Activated T-cell treated with anti-CD3 and anti-CD28 coated beads, Interleukin-2, amount 50 U/mL, for 72 hours (primary cell): ENCODE results near the gene CLCN1. TPM values are rescaled to one million over a fixed set of nuclear protein-coding genes. Genes with fewer than 3 reads are reported as not detected.

ENCODE experiments used
- ATAC-seq, 2 donors: fragments of 150-1000 bp; cut with Tn5 transposase; replicated peaks in 1 of 2; 2 replicates each; pipeline ENCODE4 v1.10.0; 2021; ENCODE audit warnings: moderate library complexity in 2 of 2, mild to moderate bottlenecking in 1 of 2
- DNase-seq, 2 donors: peaks; one replicate each; pipeline ENCODE4 v3.0.0; 2021 to 2022; ENCODE audit warnings: mixed read lengths in 1 of 2
- H3K27ac Mint-ChIP-seq: one replicate; pipeline ENCODE4 v1.8.0; 2022; ENCODE audit warnings: mild to moderate bottlenecking, moderate library complexity, mixed read lengths
- H3K27me3 Mint-ChIP-seq: one replicate; pipeline ENCODE4 v1.8.0; 2022; ENCODE audit warnings: low read depth, mixed read lengths
- H3K36me3 Mint-ChIP-seq, 2 donors: one replicate each; pipeline ENCODE4 v1.8.0; 2022; ENCODE audit warnings: mixed read lengths in 2 of 2, mild to moderate bottlenecking in 1 of 2; ENCODE audit not compliant: insufficient read depth in 2 of 2
- H3K4me1 Mint-ChIP-seq: one replicate; pipeline ENCODE4 v1.8.0; 2022; ENCODE audit warnings: low read depth, mixed read lengths
- H3K4me3 Mint-ChIP-seq, 2 donors: one replicate each; pipeline ENCODE4 v1.8.0; 2022; ENCODE audit warnings: mild to moderate bottlenecking in 2 of 2, mixed read lengths in 2 of 2, moderate library complexity in 2 of 2
- H3K9me3 Mint-ChIP-seq, 2 donors: one replicate each; pipeline ENCODE4 v1.8.0; 2022; ENCODE audit warnings: mixed read lengths in 2 of 2
- total RNA-seq, 2 donors: library from RNA; stranded (reverse); gene quantifications; one replicate each; pipeline ENCODE4 v1.2.3, GENCODE V29; 2022

Gene CLCN1
- total RNA-seq, 2 donors from 2014 or later = 0.09 TPM; not detected in 1

DNA sequence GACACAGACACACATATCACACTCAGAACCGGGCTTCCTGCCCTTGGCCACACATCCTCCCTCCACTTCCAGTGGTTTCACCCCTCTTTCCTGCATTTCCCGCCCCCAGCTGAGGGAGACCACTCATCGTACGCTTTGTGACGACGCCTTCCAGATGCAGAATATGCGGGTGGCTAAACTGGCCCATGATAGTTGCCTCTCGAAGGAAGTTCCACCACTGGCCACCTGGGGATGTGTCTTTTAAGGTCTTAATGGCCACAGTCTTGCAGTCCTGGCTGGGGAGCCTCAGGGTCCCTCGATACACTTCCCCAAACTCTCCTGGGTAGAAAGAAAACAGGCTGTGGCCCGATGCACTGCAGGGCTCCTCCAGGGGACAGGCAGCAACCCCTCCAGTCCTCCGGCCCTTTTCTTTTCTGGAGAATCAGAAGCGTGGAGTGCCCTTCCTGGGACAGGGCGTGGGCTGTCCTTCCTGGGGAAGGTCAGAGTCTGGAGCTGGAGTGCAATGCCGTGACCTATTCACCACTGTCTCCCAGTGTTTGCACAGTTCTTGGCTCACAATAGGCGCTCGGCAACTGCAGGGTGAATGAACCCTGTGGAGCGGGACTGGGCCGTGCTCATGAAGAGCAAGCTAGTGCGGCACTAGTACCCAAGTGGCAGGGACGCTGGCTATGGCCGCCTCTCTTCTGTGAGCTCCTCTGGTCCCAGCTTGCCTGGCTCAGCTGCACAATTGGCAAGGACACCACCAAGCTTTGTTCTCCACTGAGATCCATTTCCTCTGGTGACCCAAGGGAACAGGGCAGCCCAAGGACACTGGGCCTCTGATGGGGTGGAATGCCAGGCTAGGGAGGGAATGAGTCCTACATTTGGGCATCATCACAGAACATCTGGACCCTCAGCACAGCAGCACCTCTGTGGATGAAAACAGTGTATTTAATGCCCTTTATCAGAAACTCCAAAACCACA is 79.6 kb downstream of the CLCN1 start:
- ATAC-seq = peak in 1 of 2 donors; percentile 36
- Mint-ChIP-seq H3K4me1 (peaks cover 6% of the 10 kb centered on the region), H3K27ac (no peak overlapping the region)

DNA sequence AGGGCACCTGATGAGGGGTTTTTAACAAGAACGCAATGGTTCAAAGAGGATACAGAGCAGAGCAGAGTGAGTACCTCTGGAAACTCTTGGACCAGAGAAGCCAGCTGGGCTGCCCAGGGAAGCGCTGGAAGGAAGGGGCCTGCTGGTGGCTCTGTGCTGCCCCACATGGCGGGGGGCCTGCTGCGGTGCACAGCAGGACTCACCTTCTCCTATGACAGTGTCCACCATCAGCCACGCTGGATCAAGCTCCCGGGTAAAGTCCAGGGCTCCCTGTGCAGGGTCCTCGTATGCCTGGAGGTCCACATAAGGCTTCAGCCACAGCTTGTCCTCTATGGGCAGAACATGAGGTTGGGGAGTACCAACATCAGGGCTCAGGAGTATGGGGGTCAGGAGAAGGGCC is 80.3 kb downstream of the CLCN1 start:
- no peaks in the 10 kb centered on the region for H3K36me3 Mint-ChIP-seq
- peaks cover 6% of the 10 kb centered on the region for H3K4me1 Mint-ChIP-seq
- DNase-seq = no peak
- H3K27me3 Mint-ChIP-seq = no peaks in the 10 kb centered on the region
- no peak overlapping the region for H3K27ac Mint-ChIP-seq
- no peak for ATAC-seq
- H3K9me3 Mint-ChIP-seq = no peaks in the 10 kb centered on the region
- no peak overlapping the region for H3K4me3 Mint-ChIP-seq

More for the DNA sequence above, 79.6 kb downstream of the CLCN1 start:
- Mint-ChIP-seq H3K27me3 (no peaks in the 10 kb centered on the region), H3K36me3 (no peaks in the 10 kb centered on the region), H3K4me3 (no peak overlapping the region), H3K9me3 (no peaks in the 10 kb centered on the region)
- no peak for DNase-seq

DNA sequence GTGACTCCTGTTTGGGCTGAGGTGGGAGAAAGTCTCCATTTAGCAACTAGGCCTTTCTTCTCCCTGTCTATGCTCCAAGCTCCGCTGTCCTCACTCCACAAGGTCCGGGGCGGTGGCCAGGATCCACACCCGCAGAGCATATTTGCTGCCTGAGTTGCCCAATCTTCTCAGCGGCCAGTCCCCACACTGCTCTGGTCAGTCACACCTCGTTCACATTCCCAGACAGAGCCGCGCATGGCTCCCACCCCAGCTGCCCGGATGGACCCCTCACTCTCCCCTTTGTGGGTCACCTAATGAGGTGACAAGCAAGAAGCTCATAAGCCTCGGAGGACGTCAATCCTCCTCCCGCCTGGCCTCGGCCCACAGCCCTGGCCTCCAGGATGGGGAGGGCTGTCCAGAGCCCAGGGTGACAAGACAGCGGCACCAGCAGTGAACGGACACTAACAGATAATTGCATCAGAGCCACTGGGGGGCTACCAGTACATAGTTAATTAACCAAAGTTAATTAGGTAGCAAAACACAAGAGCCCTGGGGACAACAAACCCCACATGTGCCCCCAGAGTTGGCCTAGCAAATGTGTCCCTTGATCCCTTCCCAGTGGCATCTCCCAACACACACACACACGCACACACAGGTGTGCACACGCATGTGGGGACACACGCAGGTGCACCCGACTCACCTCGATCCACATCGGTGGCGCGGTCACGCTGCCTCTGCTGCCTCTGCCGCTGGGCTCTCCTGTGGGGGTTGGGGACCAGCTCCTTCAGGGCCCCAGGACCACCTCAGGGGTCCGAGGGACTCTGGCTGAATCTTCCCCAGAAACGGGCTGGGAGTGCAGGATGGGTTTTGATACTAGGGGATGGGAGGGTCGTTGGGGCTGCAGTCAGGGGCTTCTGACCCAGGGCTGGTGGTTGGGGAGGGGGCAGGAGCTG is 81.0 kb downstream of the CLCN1 start:
- H3K27me3 Mint-ChIP-seq = no peaks in the 10 kb centered on the region
- H3K9me3 Mint-ChIP-seq = no peaks in the 10 kb centered on the region
- no peak overlapping the region for H3K4me3 Mint-ChIP-seq
- H3K4me1 Mint-ChIP-seq = peaks cover 6% of the 10 kb centered on the region
- no peak for DNase-seq
- ATAC-seq = no peak
- H3K36me3 Mint-ChIP-seq = no peaks in the 10 kb centered on the region
- no peak overlapping the region for H3K27ac Mint-ChIP-seq

GRCh38 chr7:143397710-143398530 is 82.0 kb downstream of the CLCN1 start:
- peaks cover 6% of the 10 kb centered on the region for H3K4me1 Mint-ChIP-seq
- H3K27ac Mint-ChIP-seq = no peak overlapping the region
- ATAC-seq = no peak

GRCh38 chr7:143398616-143399015 is 82.7 kb downstream of the CLCN1 start:
- no peaks in the 10 kb centered on the region for H3K36me3 Mint-ChIP-seq
- ATAC-seq = peak in 1 of 2 donors; percentile 11

More at GRCh38 chr7:143397710-143398530, 82.0 kb downstream of the CLCN1 start:
- DNase-seq = no peak
- Mint-ChIP-seq H3K27me3 (no peaks in the 10 kb centered on the region), H3K9me3 (no peaks in the 10 kb centered on the region), H3K4me3 (no peak overlapping the region), H3K36me3 (no peaks in the 10 kb centered on the region)

DNA sequence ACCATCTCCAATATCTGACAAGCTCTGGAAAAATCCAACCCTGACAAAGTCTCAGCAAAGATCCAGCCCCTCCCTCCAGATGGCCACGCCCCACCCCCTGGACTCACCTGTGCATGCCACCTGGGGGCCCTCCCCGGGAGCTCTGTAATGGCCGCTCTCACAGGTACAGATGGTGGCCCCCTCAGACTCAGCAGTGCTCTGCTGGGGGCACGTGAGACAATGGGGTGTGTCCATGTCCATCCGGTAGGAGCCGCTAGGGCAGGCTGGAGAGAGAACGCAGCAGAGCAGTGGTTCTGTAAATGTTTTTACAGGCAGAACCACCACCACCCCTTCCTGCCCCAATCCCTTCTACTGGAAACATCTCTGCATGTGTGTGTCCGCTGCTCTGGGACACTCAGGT is 83.2 kb downstream of the CLCN1 start:
- no peaks in the 10 kb centered on the region for H3K36me3 Mint-ChIP-seq
- peaks cover 6% of the 10 kb centered on the region for H3K4me1 Mint-ChIP-seq
- H3K27ac Mint-ChIP-seq = no peak overlapping the region
- H3K9me3 Mint-ChIP-seq = no peaks in the 10 kb centered on the region
- ATAC-seq = no peak
- DNase-seq = no peak
- no peaks in the 10 kb centered on the region for H3K27me3 Mint-ChIP-seq
- H3K4me3 Mint-ChIP-seq = no peak overlapping the region

More at GRCh38 chr7:143398616-143399015, 82.7 kb downstream of the CLCN1 start:
- Mint-ChIP-seq H3K4me3 (no peak overlapping the region), H3K27ac (no peak overlapping the region), H3K9me3 (no peaks in the 10 kb centered on the region), H3K27me3 (no peaks in the 10 kb centered on the region), H3K4me1 (peaks cover 6% of the 10 kb centered on the region)
- DNase-seq = no peak

DNA sequence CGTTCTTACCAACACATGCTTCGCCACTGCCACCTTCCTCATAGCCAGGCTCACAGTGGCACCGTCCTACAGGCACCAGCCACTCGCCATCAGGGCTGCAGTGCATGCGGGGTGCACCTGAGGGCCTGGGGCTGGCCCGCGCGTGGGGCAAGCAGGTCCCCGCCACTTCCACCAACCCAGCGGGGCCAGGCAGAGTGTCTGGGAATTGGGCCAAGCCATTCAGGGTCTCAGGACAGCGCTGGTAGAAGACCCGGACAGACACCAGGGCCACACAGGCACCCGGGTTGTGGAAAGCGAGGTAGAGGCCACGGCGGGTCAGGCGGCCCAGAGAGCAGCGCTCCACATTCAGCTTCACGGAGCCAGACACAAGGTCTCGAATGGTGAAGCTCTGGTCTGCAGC is 83.7 kb downstream of the CLCN1 start:
- Mint-ChIP-seq H3K9me3 (no peaks in the 10 kb centered on the region), H3K4me3 (no peak overlapping the region), H3K27me3 (no peaks in the 10 kb centered on the region), H3K27ac (no peak overlapping the region), H3K36me3 (no peaks in the 10 kb centered on the region), H3K4me1 (peaks cover 8% of the 10 kb centered on the region)
- no peak for ATAC-seq
- no peak for DNase-seq

GRCh38 chr7:143401265-143401664 is 85.4 kb downstream of the CLCN1 start:
- H3K36me3 Mint-ChIP-seq = no peaks in the 10 kb centered on the region
- no peaks in the 10 kb centered on the region for H3K27me3 Mint-ChIP-seq
- peaks cover 17% of the 10 kb centered on the region for H3K4me1 Mint-ChIP-seq
- no peak overlapping the region for H3K4me3 Mint-ChIP-seq
- ATAC-seq (no peak), DNase-seq (no peak)
- H3K9me3 Mint-ChIP-seq = no peaks in the 10 kb centered on the region
- no peak overlapping the region for H3K27ac Mint-ChIP-seq

Other genes with a start within 250 kb of the CLCN1 start
- gene PIP, start 184.0 kb upstream of the CLCN1 start, total RNA-seq = not detected
- gene TAS2R39, start 132.7 kb upstream of the CLCN1 start, total RNA-seq = not detected
- gene TAS2R40, start 94.1 kb upstream of the CLCN1 start, total RNA-seq = not detected
- gene GSTK1, start 52.7 kb upstream of the CLCN1 start, total RNA-seq = 100 to 1,000 TPM; 242 to 298 TPM
- gene TMEM139, start 31.2 kb upstream of the CLCN1 start, total RNA-seq = 1 to 10 TPM; 1.3 to 1.5 TPM
- 100 to 1,000 TPM; 126 to 128 TPM for gene CASP2, start 27.8 kb upstream of the CLCN1 start, total RNA-seq
- 1 to 10 TPM; 3.1 TPM for gene FAM131B, start 46.6 kb downstream of the CLCN1 start, total RNA-seq
- 100 to 1,000 TPM; 121 to 129 TPM for gene ZYX, start 65.2 kb downstream of the CLCN1 start, total RNA-seq
- gene EPHA1, start 92.7 kb downstream of the CLCN1 start, total RNA-seq = 1 to 10 TPM; 2.2 to 4.2 TPM
- gene TAS2R60, start 127.3 kb downstream of the CLCN1 start, total RNA-seq = not detected
- not detected for gene TAS2R41, start 161.8 kb downstream of the CLCN1 start, total RNA-seq